Panc1 (cell line): ENCODE measurements around the gene TRIM44.

Source experiments
- CTCF ChIP-seq: fragments of 450-650 bp; IDR thresholded peaks from 2 replicates; pipeline ENCODE4 v1.5.1; 2017; ENCODE audit warnings: mild to moderate bottlenecking
- REST ChIP-seq, 2 experiments: IDR thresholded peaks; 2 replicates each; pipeline ENCODE4 v1.6.1; 2011 to 2012; ENCODE audit warnings: low read depth in 2 of 2, control low read depth in 1 of 2, low read length in 1 of 2, mild to moderate bottlenecking in 1 of 2, moderate library complexity in 1 of 2; ENCODE audit not compliant: insufficient read depth in 1 of 2
- TCF7L2 ChIP-seq: IDR thresholded peaks from 2 replicates; pipeline ENCODE4 v1.6.1; 2011; ENCODE audit warnings: mild to moderate bottlenecking, low read depth, low read length, inconsistent platforms

- TF ChIP-seq REST (IDR thresholded peaks at IDR 0.05; ENCODE audit: insufficient read depth in 1 of 2, low read depth in 2 of 2, low read length in 1 of 2): no peak
- TF ChIP-seq CTCF: no peak
- TF ChIP-seq TCF7L2: no peak
Measured at GRCh38 chr11:35771722-35772121, 109.1 kb downstream of the TRIM44 start.
